Measurements from ENCODE around the gene KLHL22. TPM values are rescaled to one million over a fixed set of nuclear protein-coding genes. Genes with fewer than 3 reads are reported as not detected.

Gene KLHL22
- total and polyA plus RNA-seq, 2 of the 13 experiments (the other 11 are each of a cell fraction or from before 2014, with no cell fraction given) = 10.9 to 14.8 TPM

DNA sequence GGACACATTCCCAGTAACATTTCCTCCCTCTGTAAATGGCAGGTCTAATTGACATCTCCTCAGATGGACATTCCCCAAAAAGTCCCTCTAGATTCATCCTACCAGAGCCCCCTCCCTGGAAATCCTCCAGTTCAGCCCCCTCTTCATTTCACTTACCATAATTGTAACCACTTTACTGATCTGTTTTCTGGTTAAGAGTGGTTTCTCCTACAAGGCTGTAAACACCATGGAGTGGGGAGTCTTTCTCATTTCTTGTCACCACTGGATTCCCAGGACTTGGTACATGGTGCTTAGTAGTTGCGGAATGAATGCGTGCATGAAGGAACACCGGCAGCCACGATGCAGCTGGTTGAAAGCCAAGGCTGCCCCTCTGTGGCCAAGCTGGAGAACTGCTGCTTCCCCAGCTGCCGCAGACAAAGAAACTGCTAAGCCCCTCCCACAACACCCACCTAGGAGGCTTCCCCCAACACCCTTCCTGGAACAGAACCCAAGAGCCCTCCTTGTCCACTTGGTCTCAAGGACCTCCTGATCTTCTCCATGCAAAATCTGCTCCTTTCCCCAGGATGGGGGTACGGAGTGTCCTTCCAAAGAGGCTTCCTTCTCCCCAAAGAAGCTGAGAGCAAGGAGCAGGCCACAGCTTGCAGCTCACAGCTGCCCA, 39.4 kb downstream of the KLHL22 start (continued):
- TF ChIP-seq, protein P1, sequence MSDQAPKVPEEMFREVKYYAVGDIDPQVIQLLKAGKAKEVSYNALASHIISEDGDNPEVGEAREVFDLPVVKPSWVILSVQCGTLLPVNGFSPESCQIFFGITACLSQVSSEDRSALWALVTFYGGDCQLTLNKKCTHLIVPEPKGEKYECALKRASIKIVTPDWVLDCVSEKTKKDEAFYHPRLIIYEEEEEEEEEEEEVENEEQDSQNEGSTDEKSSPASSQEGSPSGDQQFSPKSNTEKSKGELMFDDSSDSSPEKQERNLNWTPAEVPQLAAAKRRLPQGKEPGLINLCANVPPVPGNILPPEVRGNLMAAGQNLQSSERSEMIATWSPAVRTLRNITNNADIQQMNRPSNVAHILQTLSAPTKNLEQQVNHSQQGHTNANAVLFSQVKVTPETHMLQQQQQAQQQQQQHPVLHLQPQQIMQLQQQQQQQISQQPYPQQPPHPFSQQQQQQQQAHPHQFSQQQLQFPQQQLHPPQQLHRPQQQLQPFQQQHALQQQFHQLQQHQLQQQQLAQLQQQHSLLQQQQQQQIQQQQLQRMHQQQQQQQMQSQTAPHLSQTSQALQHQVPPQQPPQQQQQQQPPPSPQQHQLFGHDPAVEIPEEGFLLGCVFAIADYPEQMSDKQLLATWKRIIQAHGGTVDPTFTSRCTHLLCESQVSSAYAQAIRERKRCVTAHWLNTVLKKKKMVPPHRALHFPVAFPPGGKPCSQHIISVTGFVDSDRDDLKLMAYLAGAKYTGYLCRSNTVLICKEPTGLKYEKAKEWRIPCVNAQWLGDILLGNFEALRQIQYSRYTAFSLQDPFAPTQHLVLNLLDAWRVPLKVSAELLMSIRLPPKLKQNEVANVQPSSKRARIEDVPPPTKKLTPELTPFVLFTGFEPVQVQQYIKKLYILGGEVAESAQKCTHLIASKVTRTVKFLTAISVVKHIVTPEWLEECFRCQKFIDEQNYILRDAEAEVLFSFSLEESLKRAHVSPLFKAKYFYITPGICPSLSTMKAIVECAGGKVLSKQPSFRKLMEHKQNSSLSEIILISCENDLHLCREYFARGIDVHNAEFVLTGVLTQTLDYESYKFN (CRISPR knock-in tag; conservative IDR thresholded peaks at IDR 0.05) = no peak
- no peak for TF ChIP-seq GTF3A (CRISPR knock-in tag; conservative IDR thresholded peaks at IDR 0.05)
- TF ChIP-seq RFX3 (CRISPR knock-in tag; IDR thresholded peaks at IDR 0.05) = no peak
- no peak for TF ChIP-seq ZFP62 (CRISPR knock-in tag; IDR thresholded peaks at IDR 0.05)
- TF ChIP-seq SRSF1 (optimal IDR thresholded peaks at IDR 0.05; ENCODE audit: low read depth, low read length) = no peak
- no peak for TF ChIP-seq FOXC1 (CRISPR knock-in tag; IDR thresholded peaks at IDR 0.05; ENCODE audit: borderline replicate concordance)
- TF ChIP-seq, protein P2, sequence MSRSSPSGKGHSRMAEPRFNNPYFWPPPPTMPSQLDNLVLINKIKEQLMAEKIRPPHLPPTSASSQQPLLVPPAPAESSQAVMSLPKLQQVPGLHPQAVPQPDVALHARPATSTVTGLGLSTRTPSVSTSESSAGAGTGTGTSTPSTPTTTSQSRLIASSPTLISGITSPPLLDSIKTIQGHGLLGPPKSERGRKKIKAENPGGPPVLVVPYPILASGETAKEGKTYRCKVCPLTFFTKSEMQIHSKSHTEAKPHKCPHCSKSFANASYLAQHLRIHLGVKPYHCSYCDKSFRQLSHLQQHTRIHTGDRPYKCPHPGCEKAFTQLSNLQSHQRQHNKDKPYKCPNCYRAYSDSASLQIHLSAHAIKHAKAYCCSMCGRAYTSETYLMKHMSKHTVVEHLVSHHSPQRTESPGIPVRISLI (CRISPR knock-in tag; IDR thresholded peaks at IDR 0.05; ENCODE audit: borderline replicate concordance) = peak; percentile 74; the same call in 1 of the 2 replicates
- TF ChIP-seq, protein P3, sequence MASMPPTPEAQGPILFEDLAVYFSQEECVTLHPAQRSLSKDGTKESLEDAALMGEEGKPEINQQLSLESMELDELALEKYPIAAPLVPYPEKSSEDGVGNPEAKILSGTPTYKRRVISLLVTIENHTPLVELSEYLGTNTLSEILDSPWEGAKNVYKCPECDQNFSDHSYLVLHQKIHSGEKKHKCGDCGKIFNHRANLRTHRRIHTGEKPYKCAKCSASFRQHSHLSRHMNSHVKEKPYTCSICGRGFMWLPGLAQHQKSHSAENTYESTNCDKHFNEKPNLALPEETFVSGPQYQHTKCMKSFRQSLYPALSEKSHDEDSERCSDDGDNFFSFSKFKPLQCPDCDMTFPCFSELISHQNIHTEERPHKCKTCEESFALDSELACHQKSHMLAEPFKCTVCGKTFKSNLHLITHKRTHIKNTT (CRISPR knock-in tag; IDR thresholded peaks at IDR 0.05) = no peak
- TF ChIP-seq, protein P4, sequence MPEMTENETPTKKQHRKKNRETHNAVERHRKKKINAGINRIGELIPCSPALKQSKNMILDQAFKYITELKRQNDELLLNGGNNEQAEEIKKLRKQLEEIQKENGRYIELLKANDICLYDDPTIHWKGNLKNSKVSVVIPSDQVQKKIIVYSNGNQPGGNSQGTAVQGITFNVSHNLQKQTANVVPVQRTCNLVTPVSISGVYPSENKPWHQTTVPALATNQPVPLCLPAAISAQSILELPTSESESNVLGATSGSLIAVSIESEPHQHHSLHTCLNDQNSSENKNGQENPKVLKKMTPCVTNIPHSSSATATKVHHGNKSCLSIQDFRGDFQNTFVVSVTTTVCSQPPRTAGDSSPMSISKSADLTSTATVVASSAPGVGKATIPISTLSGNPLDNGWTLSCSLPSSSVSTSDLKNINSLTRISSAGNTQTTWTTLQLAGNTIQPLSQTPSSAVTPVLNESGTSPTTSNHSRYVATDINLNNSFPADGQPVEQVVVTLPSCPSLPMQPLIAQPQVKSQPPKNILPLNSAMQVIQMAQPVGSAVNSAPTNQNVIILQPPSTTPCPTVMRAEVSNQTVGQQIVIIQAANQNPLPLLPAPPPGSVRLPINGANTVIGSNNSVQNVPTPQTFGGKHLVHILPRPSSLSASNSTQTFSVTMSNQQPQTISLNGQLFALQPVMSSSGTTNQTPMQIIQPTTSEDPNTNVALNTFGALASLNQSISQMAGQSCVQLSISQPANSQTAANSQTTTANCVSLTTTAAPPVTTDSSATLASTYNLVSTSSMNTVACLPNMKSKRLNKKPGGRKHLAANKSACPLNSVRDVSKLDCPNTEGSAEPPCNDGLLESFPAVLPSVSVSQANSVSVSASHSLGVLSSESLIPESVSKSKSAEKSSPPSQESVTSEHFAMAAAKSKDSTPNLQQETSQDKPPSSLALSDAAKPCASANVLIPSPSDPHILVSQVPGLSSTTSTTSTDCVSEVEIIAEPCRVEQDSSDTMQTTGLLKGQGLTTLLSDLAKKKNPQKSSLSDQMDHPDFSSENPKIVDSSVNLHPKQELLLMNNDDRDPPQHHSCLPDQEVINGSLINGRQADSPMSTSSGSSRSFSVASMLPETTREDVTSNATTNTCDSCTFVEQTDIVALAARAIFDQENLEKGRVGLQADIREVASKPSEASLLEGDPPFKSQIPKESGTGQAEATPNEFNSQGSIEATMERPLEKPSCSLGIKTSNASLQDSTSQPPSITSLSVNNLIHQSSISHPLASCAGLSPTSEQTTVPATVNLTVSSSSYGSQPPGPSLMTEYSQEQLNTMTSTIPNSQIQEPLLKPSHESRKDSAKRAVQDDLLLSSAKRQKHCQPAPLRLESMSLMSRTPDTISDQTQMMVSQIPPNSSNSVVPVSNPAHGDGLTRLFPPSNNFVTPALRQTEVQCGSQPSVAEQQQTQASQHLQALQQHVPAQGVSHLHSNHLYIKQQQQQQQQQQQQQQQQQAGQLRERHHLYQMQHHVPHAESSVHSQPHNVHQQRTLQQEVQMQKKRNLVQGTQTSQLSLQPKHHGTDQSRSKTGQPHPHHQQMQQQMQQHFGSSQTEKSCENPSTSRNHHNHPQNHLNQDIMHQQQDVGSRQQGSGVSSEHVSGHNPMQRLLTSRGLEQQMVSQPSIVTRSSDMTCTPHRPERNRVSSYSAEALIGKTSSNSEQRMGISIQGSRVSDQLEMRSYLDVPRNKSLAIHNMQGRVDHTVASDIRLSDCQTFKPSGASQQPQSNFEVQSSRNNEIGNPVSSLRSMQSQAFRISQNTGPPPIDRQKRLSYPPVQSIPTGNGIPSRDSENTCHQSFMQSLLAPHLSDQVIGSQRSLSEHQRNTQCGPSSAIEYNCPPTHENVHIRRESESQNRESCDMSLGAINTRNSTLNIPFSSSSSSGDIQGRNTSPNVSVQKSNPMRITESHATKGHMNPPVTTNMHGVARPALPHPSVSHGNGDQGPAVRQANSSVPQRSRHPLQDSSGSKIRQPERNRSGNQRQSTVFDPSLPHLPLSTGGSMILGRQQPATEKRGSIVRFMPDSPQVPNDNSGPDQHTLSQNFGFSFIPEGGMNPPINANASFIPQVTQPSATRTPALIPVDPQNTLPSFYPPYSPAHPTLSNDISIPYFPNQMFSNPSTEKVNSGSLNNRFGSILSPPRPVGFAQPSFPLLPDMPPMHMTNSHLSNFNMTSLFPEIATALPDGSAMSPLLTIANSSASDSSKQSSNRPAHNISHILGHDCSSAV (CRISPR knock-in tag; IDR thresholded peaks at IDR 0.05; ENCODE audit: borderline replicate concordance) = no peak
- TF ChIP-seq ZNF432 (CRISPR knock-in tag; IDR thresholded peaks at IDR 0.05; ENCODE audit: borderline replicate concordance) = no peak
- TF ChIP-seq, protein P5, sequence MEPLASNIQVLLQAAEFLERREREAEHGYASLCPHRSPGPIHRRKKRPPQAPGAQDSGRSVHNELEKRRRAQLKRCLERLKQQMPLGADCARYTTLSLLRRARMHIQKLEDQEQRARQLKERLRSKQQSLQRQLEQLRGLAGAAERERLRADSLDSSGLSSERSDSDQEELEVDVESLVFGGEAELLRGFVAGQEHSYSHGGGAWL (CRISPR knock-in tag; IDR thresholded peaks at IDR 0.05) = no peak
- 0 out of 2 replicates have a peak, but pooled peaks have one; percentile 33 for TF ChIP-seq BORCS8-MEF2B (CRISPR knock-in tag; IDR thresholded peaks at IDR 0.05)
- 0 out of 2 replicates have a peak, but pooled peaks have one; percentile 33 for TF ChIP-seq GATAD2A (CRISPR knock-in tag; IDR thresholded peaks at IDR 0.05)

All from HepG2 (cell line).